Measurements from ENCODE around the gene SPATA2. TPM values are rescaled to one million over a fixed set of nuclear protein-coding genes. Genes with fewer than 3 reads are reported as not detected.
A peak's percentile ranks its signal among the peaks of the same experiment; 100 is the strongest.
"Not testable (repeated sequence)": the region's sequence is repeated elsewhere in the genome, so short reads cannot be mapped to it uniquely, and the experiment has no call there.

The SPATA2 gene
- total RNA-seq, 1 donor from 2014 or later, result 4.1 TPM

- no peak for ATAC-seq
These were observed 13.7 kb downstream of the SPATA2 start for GRCh38 chr20:49901588-49901987.

- ATAC-seq, result no peak
These were observed 15.6 kb downstream of the SPATA2 start for GRCh38 chr20:49899541-49900383.

- no peak for ATAC-seq
These were observed 19.1 kb downstream of the SPATA2 start for GRCh38 chr20:49896204-49896603.

- not testable (repeated sequence) for ATAC-seq
These were observed 19.7 kb downstream of the SPATA2 start for GRCh38 chr20:49895474-49896093.

- ATAC-seq, result no peak
These were observed 21.3 kb downstream of the SPATA2 start for GRCh38 chr20:49894073-49894470.

- no peak for ATAC-seq
These were observed 21.9 kb downstream of the SPATA2 start for GRCh38 chr20:49893242-49894072.

GRCh38 chr20:49892817-49893216, 22.5 kb downstream of the SPATA2 start:
- no peak for ATAC-seq

- ATAC-seq, result no peak
These were observed 23.1 kb downstream of the SPATA2 start for GRCh38 chr20:49892260-49892659.

- no peak for ATAC-seq
These were observed 23.7 kb downstream of the SPATA2 start for GRCh38 chr20:49891476-49892110.

GRCh38 chr20:49890471-49891361, 24.6 kb downstream of the SPATA2 start:
- peak; percentile 16 for ATAC-seq

- no peak for ATAC-seq
These were observed 25.4 kb downstream of the SPATA2 start for GRCh38 chr20:49889935-49890333.

GRCh38 chr20:49889001-49889934, 26.1 kb downstream of the SPATA2 start:
- no peak for ATAC-seq

- peak; percentile 21 for ATAC-seq
These were observed 26.9 kb downstream of the SPATA2 start for GRCh38 chr20:49888212-49889000.

GRCh38 chr20:49887251-49888211, 27.8 kb downstream of the SPATA2 start:
- ATAC-seq, result peak; percentile 18

- no peak for ATAC-seq
These were observed 28.6 kb downstream of the SPATA2 start for GRCh38 chr20:49886571-49887213.

- ATAC-seq, result no peak
These were observed 29.6 kb downstream of the SPATA2 start for GRCh38 chr20:49885558-49886332.

GRCh38 chr20:49883246-49883802, 32.0 kb downstream of the SPATA2 start:
- ATAC-seq, result no peak
